ENCODE data around the gene MASP1.

MASP1 gene

GRCh38 chr3:187212196-187212545 lies 79.4 kb downstream of the MASP1 start:
- ATAC-seq = no peak
- TF ChIP-seq ZNF8 (CRISPR knock-in tag; IDR thresholded peaks at IDR 0.05) (no peak), ARNTL (CRISPR knock-in tag; IDR thresholded peaks at IDR 0.05; ENCODE audit: borderline replicate concordance, low read depth) (no peak), PPARA (CRISPR knock-in tag; IDR thresholded peaks at IDR 0.05; ENCODE audit: borderline replicate concordance) (no peak), ZFP30 (CRISPR knock-in tag; IDR thresholded peaks at IDR 0.05) (no peak), ZNF565 (CRISPR knock-in tag; conservative IDR thresholded peaks at IDR 0.05; ENCODE audit: low read depth) (no peak), ISL1 (CRISPR knock-in tag; IDR thresholded peaks at IDR 0.05) (no peak)
- TF ChIP-seq, protein P1, sequence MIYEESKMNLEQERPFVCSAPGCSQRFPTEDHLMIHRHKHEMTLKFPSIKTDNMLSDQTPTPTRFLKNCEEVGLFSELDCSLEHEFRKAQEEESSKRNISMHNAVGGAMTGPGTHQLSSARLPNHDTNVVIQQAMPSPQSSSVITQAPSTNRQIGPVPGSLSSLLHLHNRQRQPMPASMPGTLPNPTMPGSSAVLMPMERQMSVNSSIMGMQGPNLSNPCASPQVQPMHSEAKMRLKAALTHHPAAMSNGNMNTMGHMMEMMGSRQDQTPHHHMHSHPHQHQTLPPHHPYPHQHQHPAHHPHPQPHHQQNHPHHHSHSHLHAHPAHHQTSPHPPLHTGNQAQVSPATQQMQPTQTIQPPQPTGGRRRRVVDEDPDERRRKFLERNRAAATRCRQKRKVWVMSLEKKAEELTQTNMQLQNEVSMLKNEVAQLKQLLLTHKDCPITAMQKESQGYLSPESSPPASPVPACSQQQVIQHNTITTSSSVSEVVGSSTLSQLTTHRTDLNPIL (CRISPR knock-in tag; IDR thresholded peaks at IDR 0.05; ENCODE audit: low read depth) = no peak

- TF ChIP-seq PPARA (CRISPR knock-in tag; IDR thresholded peaks at IDR 0.05; ENCODE audit: borderline replicate concordance) (no peak), ZC3H10 (CRISPR knock-in tag; IDR thresholded peaks at IDR 0.05) (no peak), RARB (CRISPR knock-in tag; IDR thresholded peaks at IDR 0.05) (no peak), ZNF565 (CRISPR knock-in tag; conservative IDR thresholded peaks at IDR 0.05; ENCODE audit: low read depth) (no peak), ISL1 (CRISPR knock-in tag; IDR thresholded peaks at IDR 0.05) (no peak), ZNF70 (CRISPR knock-in tag; IDR thresholded peaks at IDR 0.05) (no peak), SNAI2 (CRISPR knock-in tag; IDR thresholded peaks at IDR 0.05) (no peak), CSRNP3 (CRISPR knock-in tag; IDR thresholded peaks at IDR 0.05) (no peak), ZNF8 (CRISPR knock-in tag; IDR thresholded peaks at IDR 0.05) (no peak), CSDC2 (CRISPR knock-in tag; IDR thresholded peaks at IDR 0.05) (no peak)
- TF ChIP-seq, protein P2, sequence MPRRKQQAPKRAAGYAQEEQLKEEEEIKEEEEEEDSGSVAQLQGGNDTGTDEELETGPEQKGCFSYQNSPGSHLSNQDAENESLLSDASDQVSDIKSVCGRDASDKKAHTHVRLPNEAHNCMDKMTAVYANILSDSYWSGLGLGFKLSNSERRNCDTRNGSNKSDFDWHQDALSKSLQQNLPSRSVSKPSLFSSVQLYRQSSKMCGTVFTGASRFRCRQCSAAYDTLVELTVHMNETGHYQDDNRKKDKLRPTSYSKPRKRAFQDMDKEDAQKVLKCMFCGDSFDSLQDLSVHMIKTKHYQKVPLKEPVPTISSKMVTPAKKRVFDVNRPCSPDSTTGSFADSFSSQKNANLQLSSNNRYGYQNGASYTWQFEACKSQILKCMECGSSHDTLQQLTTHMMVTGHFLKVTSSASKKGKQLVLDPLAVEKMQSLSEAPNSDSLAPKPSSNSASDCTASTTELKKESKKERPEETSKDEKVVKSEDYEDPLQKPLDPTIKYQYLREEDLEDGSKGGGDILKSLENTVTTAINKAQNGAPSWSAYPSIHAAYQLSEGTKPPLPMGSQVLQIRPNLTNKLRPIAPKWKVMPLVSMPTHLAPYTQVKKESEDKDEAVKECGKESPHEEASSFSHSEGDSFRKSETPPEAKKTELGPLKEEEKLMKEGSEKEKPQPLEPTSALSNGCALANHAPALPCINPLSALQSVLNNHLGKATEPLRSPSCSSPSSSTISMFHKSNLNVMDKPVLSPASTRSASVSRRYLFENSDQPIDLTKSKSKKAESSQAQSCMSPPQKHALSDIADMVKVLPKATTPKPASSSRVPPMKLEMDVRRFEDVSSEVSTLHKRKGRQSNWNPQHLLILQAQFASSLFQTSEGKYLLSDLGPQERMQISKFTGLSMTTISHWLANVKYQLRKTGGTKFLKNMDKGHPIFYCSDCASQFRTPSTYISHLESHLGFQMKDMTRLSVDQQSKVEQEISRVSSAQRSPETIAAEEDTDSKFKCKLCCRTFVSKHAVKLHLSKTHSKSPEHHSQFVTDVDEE (CRISPR knock-in tag; IDR thresholded peaks at IDR 0.05) = no peak
- no peak for ATAC-seq
Measured at GRCh38 chr3:187211532-187212195, 79.9 kb downstream of the MASP1 start.

DNA sequence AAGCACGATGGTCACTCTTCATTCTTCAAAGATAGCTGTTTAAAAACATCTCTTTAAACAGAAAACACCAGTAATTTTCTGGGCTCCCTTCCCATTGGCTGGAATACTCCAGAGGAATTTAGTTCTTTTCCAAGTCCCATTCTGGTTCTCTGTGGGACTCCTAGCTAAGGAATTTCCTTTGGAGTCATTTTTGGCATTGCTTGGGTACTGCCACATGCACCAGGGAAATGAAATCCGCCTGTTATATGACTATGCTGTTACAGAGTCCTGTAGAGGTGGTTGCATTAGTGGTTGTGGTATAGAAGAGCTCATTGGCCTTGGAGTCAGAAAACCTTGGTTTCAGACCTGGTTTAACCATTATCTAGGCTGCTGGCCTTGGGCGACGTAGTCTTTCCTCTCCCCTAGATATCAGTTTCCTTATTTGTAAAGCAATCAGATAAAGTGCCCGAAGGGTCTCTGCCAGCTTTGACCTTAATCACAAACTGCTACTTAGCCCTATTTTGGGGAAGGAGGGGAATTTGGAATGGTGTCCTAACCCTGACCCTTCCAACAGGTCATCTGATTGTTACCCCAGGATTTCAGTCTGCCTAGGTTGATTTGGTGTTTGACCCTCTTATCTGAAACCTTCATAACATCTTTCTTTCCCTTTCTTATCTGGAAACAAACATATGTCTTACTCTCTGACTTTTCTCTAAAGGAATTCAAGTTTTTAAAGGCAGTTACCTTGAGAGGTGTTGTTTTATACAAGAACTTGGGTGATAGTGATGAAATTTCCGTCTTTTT lies 80.8 kb downstream of the MASP1 start:
- no peak for ATAC-seq
- TF ChIP-seq TCF4 (CRISPR knock-in tag; IDR thresholded peaks at IDR 0.05; ENCODE audit: borderline replicate concordance) = no peak
- TF ChIP-seq BACH2 (CRISPR knock-in tag; IDR thresholded peaks at IDR 0.05; ENCODE audit: borderline replicate concordance) = no peak
- TF ChIP-seq POU6F1 (CRISPR knock-in tag; IDR thresholded peaks at IDR 0.05; ENCODE audit: borderline replicate concordance, low read depth) = no peak
- no peak for TF ChIP-seq ARNTL (CRISPR knock-in tag; IDR thresholded peaks at IDR 0.05; ENCODE audit: borderline replicate concordance, low read depth)
- TF ChIP-seq ESRRG (CRISPR knock-in tag; IDR thresholded peaks at IDR 0.05) = no peak
- no peak for TF ChIP-seq CSRNP3 (CRISPR knock-in tag; IDR thresholded peaks at IDR 0.05)
- no peak for TF ChIP-seq ZC3H10 (CRISPR knock-in tag; IDR thresholded peaks at IDR 0.05)
- no peak for TF ChIP-seq ZNF565 (CRISPR knock-in tag; conservative IDR thresholded peaks at IDR 0.05; ENCODE audit: low read depth)
- no peak for TF ChIP-seq ZFP3 (CRISPR knock-in tag; IDR thresholded peaks at IDR 0.05)
- no peak for TF ChIP-seq GLIS3 (CRISPR knock-in tag; IDR thresholded peaks at IDR 0.05)
- TF ChIP-seq ZNF70 (CRISPR knock-in tag; IDR thresholded peaks at IDR 0.05) = no peak
- TF ChIP-seq ISL1 (CRISPR knock-in tag; IDR thresholded peaks at IDR 0.05) = no peak
- TF ChIP-seq, protein P1 (CRISPR knock-in tag; IDR thresholded peaks at IDR 0.05; ENCODE audit: low read depth) = no peak
- TF ChIP-seq PPARA (CRISPR knock-in tag; IDR thresholded peaks at IDR 0.05; ENCODE audit: borderline replicate concordance) = no peak
- TF ChIP-seq ZFP30 (CRISPR knock-in tag; IDR thresholded peaks at IDR 0.05) = no peak
- no peak for TF ChIP-seq TOX (CRISPR knock-in tag; IDR thresholded peaks at IDR 0.05; ENCODE audit: borderline replicate concordance)
- TF ChIP-seq RARB (CRISPR knock-in tag; IDR thresholded peaks at IDR 0.05) = no peak
- no peak for TF ChIP-seq CSDC2 (CRISPR knock-in tag; IDR thresholded peaks at IDR 0.05)
- TF ChIP-seq OSR1 (CRISPR knock-in tag; IDR thresholded peaks at IDR 0.05) = no peak

Measured in SK-N-SH treated with all-trans-retinoic acid at 6 μM for 48 hours (cell line).